H9 (cell line): ENCODE results near the gene EPC1. TPM values are rescaled to one million over a fixed set of nuclear protein-coding genes. Genes with fewer than 3 reads are reported as not detected.

Experiments used
- DNase-seq: peaks from one replicate; pipeline ENCODE4 v3.0.0-alpha.2; 2017
- H2AFZ ChIP-seq: one replicate; pipeline ENCODE4 v1.6.1; 2013; ENCODE audit warnings: mild to moderate bottlenecking, low read length, control low read depth, moderate library complexity
- H2AK5ac ChIP-seq: 2 replicates; pipeline ENCODE4 v1.6.1; 2013; ENCODE audit warnings: low read length, control low read depth, mixed read lengths; ENCODE audit not compliant: insufficient read length
- H2BK120ac ChIP-seq: one replicate; pipeline ENCODE4 v1.6.1; 2013; ENCODE audit warnings: low read depth, mild to moderate bottlenecking, low read length, control low read depth, inconsistent platforms; ENCODE audit not compliant: poor library complexity, severe bottlenecking
- H2BK12ac ChIP-seq: 2 replicates; pipeline ENCODE4 v1.6.1; 2013; ENCODE audit warnings: low read length, control low read depth, mixed read lengths, low read depth; ENCODE audit not compliant: insufficient read length
- H2BK15ac ChIP-seq: 2 replicates; pipeline ENCODE4 v1.6.1; 2013; ENCODE audit warnings: low read depth, low read length, control low read depth
- H2BK20ac ChIP-seq: one replicate; pipeline ENCODE4 v1.6.1; 2013; ENCODE audit warnings: low read depth, mild to moderate bottlenecking, low read length, control low read depth, inconsistent platforms; ENCODE audit not compliant: poor library complexity, severe bottlenecking
- H2BK5ac ChIP-seq: 2 replicates; pipeline ENCODE4 v1.6.1; 2013; ENCODE audit warnings: low read length, control low read depth, mixed read lengths; ENCODE audit not compliant: insufficient read length
- H3K14ac ChIP-seq: 2 replicates; pipeline ENCODE4 v1.6.1; 2013; ENCODE audit warnings: low read length, control low read depth; ENCODE audit not compliant: insufficient read depth
- H3K18ac ChIP-seq: 2 replicates; pipeline ENCODE4 v1.6.1; 2013; ENCODE audit warnings: low read depth, mild to moderate bottlenecking, mixed read lengths, low read length, control low read depth; ENCODE audit not compliant: insufficient read length
- H3K23ac ChIP-seq: 2 replicates; pipeline ENCODE4 v1.6.1; 2013; ENCODE audit warnings: low read length, control low read depth, mixed read lengths, low read depth; ENCODE audit not compliant: insufficient read length
- H3K23me2 ChIP-seq: 2 replicates; pipeline ENCODE4 v1.6.1; 2013; ENCODE audit warnings: low read depth, mild to moderate bottlenecking, mixed read lengths, low read length, control low read depth; ENCODE audit not compliant: insufficient read length, poor library complexity, severe bottlenecking
- H3K27ac ChIP-seq: 2 replicates; pipeline ENCODE4 v1.5.1; 2013; ENCODE audit warnings: low read length, control low read depth, mixed read lengths, low read depth; ENCODE audit not compliant: insufficient read length
- H3K27me3 ChIP-seq: 2 replicates; pipeline ENCODE4 v1.6.1; 2013; ENCODE audit warnings: low read length, control low read depth, inconsistent platforms; ENCODE audit not compliant: insufficient read depth
- H3K4ac ChIP-seq: 2 replicates; pipeline ENCODE4 v1.6.1; 2013; ENCODE audit warnings: low read depth, mild to moderate bottlenecking, control low read depth, inconsistent platforms, low read length, moderate library complexity
- H3K4me1 ChIP-seq: 2 replicates; pipeline ENCODE4 v1.6.1; 2013; ENCODE audit warnings: low read length, control low read depth, inconsistent platforms; ENCODE audit not compliant: insufficient read depth
- H3K4me2 ChIP-seq: 2 replicates; pipeline ENCODE4 v1.6.1; 2013; ENCODE audit warnings: low read length, control low read depth, mixed read lengths; ENCODE audit not compliant: insufficient read length, insufficient read depth
- H3K56ac ChIP-seq: 2 replicates; pipeline ENCODE4 v1.6.1; 2013; ENCODE audit warnings: low read depth, mild to moderate bottlenecking, mixed read lengths, low read length, control low read depth; ENCODE audit not compliant: insufficient read length
- H3K79me1 ChIP-seq: 2 replicates; pipeline ENCODE4 v1.6.1; 2013; ENCODE audit warnings: low read depth, mild to moderate bottlenecking, moderate library complexity, low read length, control low read depth, inconsistent platforms; ENCODE audit not compliant: insufficient read depth, poor library complexity, severe bottlenecking
- H3K79me2 ChIP-seq: 2 replicates; pipeline ENCODE4 v1.6.1; 2013; ENCODE audit warnings: low read length, control low read depth, inconsistent platforms; ENCODE audit not compliant: insufficient read depth
- H3K9ac ChIP-seq: 2 replicates; pipeline ENCODE4 v1.6.1; 2013; ENCODE audit warnings: low read length, control low read depth, mixed read lengths; ENCODE audit not compliant: insufficient read length; ENCODE audit errors: extremely low read depth
- H3K9me3 ChIP-seq: one replicate; pipeline ENCODE4 v1.6.1; 2013; ENCODE audit warnings: low read depth, low read length, inconsistent platforms; ENCODE audit not compliant: control insufficient read depth
- H3T11ph ChIP-seq: one replicate; pipeline ENCODE4 v1.6.1; 2013; ENCODE audit warnings: mild to moderate bottlenecking, low read length, control low read depth, inconsistent platforms
- H4K20me1 ChIP-seq: one replicate; pipeline ENCODE4 v1.6.1; 2013; ENCODE audit not compliant: control insufficient read depth, insufficient read length, insufficient read depth
- H4K5ac ChIP-seq: 2 replicates; pipeline ENCODE4 v1.6.1; 2013; ENCODE audit warnings: low read depth, mild to moderate bottlenecking, mixed read lengths, low read length, control low read depth; ENCODE audit not compliant: insufficient read length
- H4K8ac ChIP-seq: replicated peaks from 2 replicates; pipeline ENCODE4 v1.6.1; 2013; ENCODE audit warnings: low read length, control low read depth, mixed read lengths, low read depth; ENCODE audit not compliant: insufficient read length
- H4K91ac ChIP-seq: 2 replicates; pipeline ENCODE4 v1.6.1; 2013; ENCODE audit warnings: low read depth, mild to moderate bottlenecking, moderate library complexity, mixed read lengths, low read length, control low read depth; ENCODE audit not compliant: insufficient read length
- H3K27ac Mint-ChIP-seq, 3 experiments: 2 replicates in 2 of 3; 3 replicates in 1 of 3; pipeline ENCODE4 v1.8.0; 2020 to 2021; ENCODE audit warnings: mixed read lengths in 3 of 3, mild to moderate bottlenecking in 1 of 3, moderate library complexity in 1 of 3
- H3K27me3 Mint-ChIP-seq: 2 replicates; pipeline ENCODE4 v1.8.0; 2021; ENCODE audit warnings: low read depth, mild to moderate bottlenecking, moderate library complexity, mixed read lengths
- H3K36me3 Mint-ChIP-seq, 3 experiments: 2 replicates in 2 of 3; 3 replicates in 1 of 3; pipeline ENCODE4 v1.8.0; 2020 to 2021; ENCODE audit warnings: low read depth in 3 of 3, mixed read lengths in 3 of 3; ENCODE audit not compliant: insufficient read depth in 1 of 3
- H3K4me1 Mint-ChIP-seq, 2 experiments: 2 replicates each; pipeline ENCODE4 v1.8.0; 2020; ENCODE audit warnings: mixed read lengths in 2 of 2
- H3K4me3 Mint-ChIP-seq, 2 experiments: 2 replicates in 1 of 2; 3 replicates in 1 of 2; pipeline ENCODE4 v1.8.0; 2020 to 2021; ENCODE audit warnings: mild to moderate bottlenecking in 2 of 2, mixed read lengths in 2 of 2, moderate library complexity in 1 of 2
- H3K9me3 Mint-ChIP-seq, 2 experiments: 2 replicates in 1 of 2; 3 replicates in 1 of 2; pipeline ENCODE4 v1.8.0; 2020; ENCODE audit warnings: mild to moderate bottlenecking in 2 of 2, mixed read lengths in 2 of 2, moderate library complexity in 1 of 2
- WGBS: extraction: QIAGEN DNeasy Blood & Tissue Kit; methylation state at CpG from one replicate; pipeline ENCODE4 v1.1.7; 2013; ENCODE audit warnings: missing lambda C conversion rate, low lambda C conversion rate, mixed read lengths; ENCODE audit not compliant: insufficient read length; ENCODE audit errors: extremely low coverage; 5-methylcytosine and 5-hydroxymethylcytosine counted together
- total RNA-seq: library from RNA; stranded (reverse); gene quantifications from 2 replicates; pipeline ENCODE4 v1.2.1, GENCODE V29; 2021
- TF ChIP-seq, protein P1 (sequence below): fragments of 200-600 bp; sonication (generic); conservative IDR thresholded peaks from 3 replicates; pipeline ENCODE4 v1.8.0; 2021; ENCODE audit warnings: antibody characterized with exemption, mild to moderate bottlenecking

The EPC1 gene
- total RNA-seq, 1 experiment from 2014 or later: 32.5 TPM

DNA sequence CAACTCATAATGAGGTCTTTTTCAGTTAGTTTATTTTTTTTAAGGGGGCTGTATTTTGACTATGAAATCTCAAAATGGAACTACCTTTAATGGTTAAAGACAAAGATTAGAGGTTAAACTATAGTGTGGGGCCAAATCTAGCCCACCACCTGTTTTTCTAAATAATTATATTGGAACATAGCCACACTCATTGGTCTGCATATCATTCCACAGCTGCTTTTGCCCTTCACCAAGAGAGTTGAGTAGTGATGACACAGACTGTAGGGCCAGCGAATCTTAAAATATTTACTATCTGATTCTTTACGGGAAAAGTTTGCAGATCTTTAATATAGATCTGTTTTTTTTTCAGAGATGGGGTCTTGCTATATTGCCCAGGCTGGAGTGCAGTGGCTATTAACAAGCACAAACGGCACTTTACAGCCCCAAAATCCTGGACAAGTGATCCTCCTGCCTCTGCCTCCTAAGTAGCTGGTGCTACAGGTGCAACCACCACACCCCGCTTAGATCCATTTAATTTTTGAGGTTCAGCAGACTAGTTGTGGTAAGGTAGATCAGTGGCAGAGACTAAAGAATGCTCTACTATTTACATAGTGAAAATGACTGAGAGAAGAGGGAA, 25.8 kb downstream of the EPC1 start:
- Histone ChIP-seq H3K4me1 (peaks cover 1% of the 10 kb centered on the region; the same call in 1 of the 2 replicates), H3K79me1 (no peaks in the 10 kb centered on the region), H3K23ac (no peak overlapping the region), H3K18ac (no peak overlapping the region), H3K9me3 (no peaks in the 10 kb centered on the region), H2BK15ac (no peak overlapping the region), H3K14ac (no peak overlapping the region), H3K27me3 (no peaks in the 10 kb centered on the region), H4K5ac (no peak overlapping the region), H4K20me1 (no peaks in the 10 kb centered on the region), H4K91ac (no peak overlapping the region), H2BK5ac (no peak overlapping the region), H3T11ph (no peak overlapping the region), H3K27ac (no peak overlapping the region), H3K9ac (no peak overlapping the region), H2BK20ac (no peak overlapping the region), H2AK5ac (no peak overlapping the region), H2BK120ac (no peak overlapping the region), H2BK12ac (no peak overlapping the region), H3K23me2 (no peaks in the 10 kb centered on the region), H3K56ac (no peak overlapping the region), H4K8ac (no peak overlapping the region), H3K4me2 (no peak overlapping the region), H3K79me2 (peaks cover 24% of the 10 kb centered on the region; the same call in 1 of the 2 replicates), H3K4ac (no peak overlapping the region), H2AFZ (no peak overlapping the region)
- H3K4me3 Mint-ChIP-seq: no peak overlapping the region
- TF ChIP-seq, protein P1, sequence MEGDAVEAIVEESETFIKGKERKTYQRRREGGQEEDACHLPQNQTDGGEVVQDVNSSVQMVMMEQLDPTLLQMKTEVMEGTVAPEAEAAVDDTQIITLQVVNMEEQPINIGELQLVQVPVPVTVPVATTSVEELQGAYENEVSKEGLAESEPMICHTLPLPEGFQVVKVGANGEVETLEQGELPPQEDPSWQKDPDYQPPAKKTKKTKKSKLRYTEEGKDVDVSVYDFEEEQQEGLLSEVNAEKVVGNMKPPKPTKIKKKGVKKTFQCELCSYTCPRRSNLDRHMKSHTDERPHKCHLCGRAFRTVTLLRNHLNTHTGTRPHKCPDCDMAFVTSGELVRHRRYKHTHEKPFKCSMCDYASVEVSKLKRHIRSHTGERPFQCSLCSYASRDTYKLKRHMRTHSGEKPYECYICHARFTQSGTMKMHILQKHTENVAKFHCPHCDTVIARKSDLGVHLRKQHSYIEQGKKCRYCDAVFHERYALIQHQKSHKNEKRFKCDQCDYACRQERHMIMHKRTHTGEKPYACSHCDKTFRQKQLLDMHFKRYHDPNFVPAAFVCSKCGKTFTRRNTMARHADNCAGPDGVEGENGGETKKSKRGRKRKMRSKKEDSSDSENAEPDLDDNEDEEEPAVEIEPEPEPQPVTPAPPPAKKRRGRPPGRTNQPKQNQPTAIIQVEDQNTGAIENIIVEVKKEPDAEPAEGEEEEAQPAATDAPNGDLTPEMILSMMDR: no peak
- peaks cover 1 to 18% (median 9%) of the 10 kb centered on the region in 3 experiments; a peak in 6 of 7 replicates for H3K36me3 Mint-ChIP-seq
- H3K27me3 Mint-ChIP-seq: no peaks in the 10 kb centered on the region
- no peaks in the 10 kb centered on the region for H3K9me3 Mint-ChIP-seq
- no peak overlapping the region for H3K27ac Mint-ChIP-seq
- no CpG with 5 or more reads among the region's 4 CpGs for WGBS
- peaks cover 16 to 22% of the 10 kb centered on the region in 2 experiments for H3K4me1 Mint-ChIP-seq
- no peak for DNase-seq
